Subcutaneous abdominal adipose tissue (tissue), 5 donors: Measurements from ENCODE around the gene ZFAND3.

Source experiments
- H3K27ac ChIP-seq: one replicate; pipeline ENCODE4 v1.7.0; 2013; ENCODE audit warnings: low read depth, mild to moderate bottlenecking, inconsistent platforms, low read length, moderate library complexity
- H3K27me3 ChIP-seq, 5 donors: one replicate each; pipeline ENCODE4 v1.7.0; 2013; ENCODE audit warnings: low read length in 5 of 5, inconsistent platforms in 1 of 5; ENCODE audit not compliant: control insufficient read depth in 5 of 5, insufficient read depth in 4 of 5
- H3K36me3 ChIP-seq, 5 donors: one replicate each; pipeline ENCODE4 v1.7.0; 2013; ENCODE audit warnings: low read length in 5 of 5; ENCODE audit not compliant: control insufficient read depth in 5 of 5, insufficient read depth in 5 of 5
- H3K4me1 ChIP-seq, 5 donors: one replicate each; pipeline ENCODE4 v1.7.0; 2013; ENCODE audit warnings: low read length in 5 of 5, mild to moderate bottlenecking in 3 of 5, moderate library complexity in 1 of 5; ENCODE audit not compliant: control insufficient read depth in 5 of 5, insufficient read depth in 5 of 5
- H3K4me3 ChIP-seq, 5 donors: one replicate each; pipeline ENCODE4 v1.7.0; 2013; ENCODE audit warnings: low read length in 5 of 5, low read depth in 1 of 5
- H3K9ac ChIP-seq, 5 donors: one replicate each; pipeline ENCODE4 v1.7.0; 2013; ENCODE audit warnings: low read length in 5 of 5, mild to moderate bottlenecking in 4 of 5, moderate library complexity in 3 of 5
- H3K9me3 ChIP-seq, 5 donors: one replicate each; pipeline ENCODE4 v1.7.0; 2013; ENCODE audit warnings: low read length in 5 of 5; ENCODE audit not compliant: control insufficient read depth in 5 of 5
- donor health status: healthy.
- donor health status: healthy.
- donor health status: healthy.
- donor health status: healthy.
- donor health status: healthy.

Gene ZFAND3

GRCh38 chr6:38021029-38021428 is 201.5 kb downstream of the ZFAND3 start:
- Histone ChIP-seq H3K9ac (no peak overlapping the region), H3K27me3 (no peaks in the 10 kb centered on the region), H3K27ac (no peak overlapping the region), H3K4me3 (no peak overlapping the region), H3K4me1 (peaks cover 0 to 3% (median 0%) of the 10 kb centered on the region in 5 donors), H3K9me3 (peaks cover 0 to 6% (median 5%) of the 10 kb centered on the region in 5 donors), H3K36me3 (no peaks in the 10 kb centered on the region)

GRCh38 chr6:38021571-38021970 is 202.0 kb downstream of the ZFAND3 start:
- Histone ChIP-seq H3K4me3 (no peak overlapping the region), H3K9ac (no peak overlapping the region), H3K27me3 (no peaks in the 10 kb centered on the region), H3K36me3 (no peaks in the 10 kb centered on the region), H3K9me3 (peaks cover 0 to 6% (median 5%) of the 10 kb centered on the region in 5 donors), H3K27ac (no peak overlapping the region), H3K4me1 (peaks cover 0 to 3% (median 0%) of the 10 kb centered on the region in 5 donors)

GRCh38 chr6:38022688-38023087 is 203.2 kb downstream of the ZFAND3 start:
- no peak overlapping the region for H3K27ac ChIP-seq
- H3K9me3 ChIP-seq, result peaks cover 0 to 6% (median 5%) of the 10 kb centered on the region in 5 donors
- no peak overlapping the region for H3K4me3 ChIP-seq
- H3K36me3 ChIP-seq, result no peaks in the 10 kb centered on the region
- peaks cover 0 to 5% (median 3%) of the 10 kb centered on the region in 5 donors for H3K4me1 ChIP-seq
- H3K27me3 ChIP-seq, result no peaks in the 10 kb centered on the region
- no peak overlapping the region for H3K9ac ChIP-seq

- peaks cover 0 to 19% (median 10%) of the 10 kb centered on the region in 5 donors for H3K4me1 ChIP-seq
- H3K27ac ChIP-seq, result no peak overlapping the region
- no peaks in the 10 kb centered on the region for H3K36me3 ChIP-seq
- no peaks in the 10 kb centered on the region for H3K27me3 ChIP-seq
- H3K9me3 ChIP-seq, result peaks cover 0 to 6% (median 5%) of the 10 kb centered on the region in 5 donors
- no peak overlapping the region for H3K9ac ChIP-seq
- H3K4me3 ChIP-seq, result no peak overlapping the region
These were observed 205.4 kb downstream of the ZFAND3 start for GRCh38 chr6:38024908-38025307.

- Histone ChIP-seq H3K36me3 (no peaks in the 10 kb centered on the region), H3K27ac (no peak overlapping the region), H3K9me3 (peaks cover 0 to 6% (median 5%) of the 10 kb centered on the region in 5 donors), H3K4me1 (peaks cover 0 to 19% (median 10%) of the 10 kb centered on the region in 5 donors), H3K4me3 (no peak overlapping the region), H3K9ac (no peak overlapping the region), H3K27me3 (no peaks in the 10 kb centered on the region)
These were observed 205.9 kb downstream of the ZFAND3 start for GRCh38 chr6:38025451-38025850.

GRCh38 chr6:38027685-38028373 is 208.3 kb downstream of the ZFAND3 start:
- Histone ChIP-seq H3K27ac (no peak overlapping the region), H3K4me1 (peaks cover 0 to 19% (median 7%) of the 10 kb centered on the region in 5 donors)

GRCh38 chr6:38030380-38030779 is 210.9 kb downstream of the ZFAND3 start:
- peaks cover 0 to 29% (median 20%) of the 10 kb centered on the region in 5 donors for H3K4me1 ChIP-seq
- H3K27me3 ChIP-seq, result no peaks in the 10 kb centered on the region

More at GRCh38 chr6:38027685-38028373, 208.3 kb downstream of the ZFAND3 start:
- Histone ChIP-seq H3K27me3 (no peaks in the 10 kb centered on the region), H3K9me3 (peaks cover 0 to 6% (median 5%) of the 10 kb centered on the region in 5 donors), H3K36me3 (no peaks in the 10 kb centered on the region), H3K4me3 (no peak overlapping the region), H3K9ac (no peak overlapping the region)

GRCh38 chr6:38032797-38033196 is 213.3 kb downstream of the ZFAND3 start:
- H3K4me3 ChIP-seq, result no peak overlapping the region
- H3K9me3 ChIP-seq, result no peaks in the 10 kb centered on the region
- H3K27me3 ChIP-seq, result no peaks in the 10 kb centered on the region
- no peaks in the 10 kb centered on the region for H3K36me3 ChIP-seq
- H3K9ac ChIP-seq, result peak overlapping the region in 1 of 5 donors; percentile 2
- peaks cover 0 to 26% (median 19%) of the 10 kb centered on the region in 5 donors for H3K4me1 ChIP-seq
- H3K27ac ChIP-seq, result no peak overlapping the region

More at GRCh38 chr6:38030380-38030779, 210.9 kb downstream of the ZFAND3 start:
- H3K9ac ChIP-seq, result no peak overlapping the region
- no peaks in the 10 kb centered on the region for H3K9me3 ChIP-seq
- H3K27ac ChIP-seq, result no peak overlapping the region
- H3K4me3 ChIP-seq, result no peak overlapping the region
- H3K36me3 ChIP-seq, result no peaks in the 10 kb centered on the region

- H3K9ac ChIP-seq, result peak overlapping the region in 1 of 5 donors; percentile 2
- no peak overlapping the region for H3K27ac ChIP-seq
- no peaks in the 10 kb centered on the region for H3K9me3 ChIP-seq
- no peak overlapping the region for H3K4me3 ChIP-seq
- peaks cover 0 to 22% (median 16%) of the 10 kb centered on the region in 5 donors for H3K4me1 ChIP-seq
- no peaks in the 10 kb centered on the region for H3K27me3 ChIP-seq
- no peaks in the 10 kb centered on the region for H3K36me3 ChIP-seq
These were observed 214.0 kb downstream of the ZFAND3 start for GRCh38 chr6:38033442-38033982.

- Histone ChIP-seq H3K4me1 (peaks cover 0 to 16% (median 9%) of the 10 kb centered on the region in 5 donors), H3K36me3 (no peaks in the 10 kb centered on the region), H3K4me3 (no peak overlapping the region), H3K9me3 (no peaks in the 10 kb centered on the region), H3K9ac (no peak overlapping the region), H3K27ac (no peak overlapping the region), H3K27me3 (no peaks in the 10 kb centered on the region)
These were observed 214.9 kb downstream of the ZFAND3 start for GRCh38 chr6:38034274-38034914.
